Activated CD8-positive, alpha-beta memory T cell treated with anti-CD3 and anti-CD28 coated beads for 4 hours (primary cell): ENCODE data around the gene PHYHIPL.

ENCODE experiments used
- DNase-seq, 2 donors: peaks; one replicate each; pipeline ENCODE4 v3.0.0-alpha.2; 2020; ENCODE audit warnings: low read depth in 2 of 2

PHYHIPL gene

DNA sequence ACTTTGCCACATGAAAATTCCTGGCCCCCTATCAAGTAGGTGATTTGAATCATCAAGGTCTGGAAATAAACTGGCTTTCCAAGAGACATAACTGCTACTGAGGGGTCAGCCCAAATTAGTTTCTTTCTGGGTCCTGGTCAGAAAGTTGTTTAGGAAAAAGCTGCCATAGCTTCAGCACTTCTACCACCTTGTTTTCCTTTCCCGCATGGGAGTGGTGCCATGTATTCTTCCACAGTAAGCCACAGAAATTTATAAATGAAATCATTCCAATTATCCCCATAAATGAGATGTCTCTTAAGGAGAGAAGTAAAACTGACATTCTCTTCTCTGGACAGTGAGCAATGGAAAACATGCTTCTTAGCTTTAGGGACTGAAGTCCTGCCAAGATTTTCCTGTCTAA, 80.8 kb downstream of the PHYHIPL start:
- no peak for DNase-seq

- DNase-seq, result no peak
Measured at GRCh38 chr10:59258890-59259289, 82.4 kb downstream of the PHYHIPL start.

DNA sequence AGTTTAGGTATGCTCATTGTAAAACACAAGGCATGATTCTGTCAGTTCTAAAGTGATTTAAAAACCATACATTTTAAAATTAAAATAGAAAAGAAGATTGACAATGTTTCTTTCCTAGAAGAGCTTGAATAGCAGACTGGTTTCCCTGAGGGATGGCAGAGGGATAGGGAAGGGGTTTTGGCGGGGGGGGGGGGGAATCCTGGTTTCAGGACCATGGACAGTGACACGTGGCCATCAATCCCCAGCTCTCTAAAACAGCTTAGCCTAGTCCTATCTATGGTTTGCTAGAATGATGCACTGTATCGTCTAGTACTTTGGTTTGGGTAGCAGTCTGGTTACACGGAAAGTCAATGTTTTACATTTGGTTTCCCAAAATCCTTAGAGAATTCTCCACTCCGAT, 88.7 kb downstream of the PHYHIPL start:
- no peak for DNase-seq

DNA sequence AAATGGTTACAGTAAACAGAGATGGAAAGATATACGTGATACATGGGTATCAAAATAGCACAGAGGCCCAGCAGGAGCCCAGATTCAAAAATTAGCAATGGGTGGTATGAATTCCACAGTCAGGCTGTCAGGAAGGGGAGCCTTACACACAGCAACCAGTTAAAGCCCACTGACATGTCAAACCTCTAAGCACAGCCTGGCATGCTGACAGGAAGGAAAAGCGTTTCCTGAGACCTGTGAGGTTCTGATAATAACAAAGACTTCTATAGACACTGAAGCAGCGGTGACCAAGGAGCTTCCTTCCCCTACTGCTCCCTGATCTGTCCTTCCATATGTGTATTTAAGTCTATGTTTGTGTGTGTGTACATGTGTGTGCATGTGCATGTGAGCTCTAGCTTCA, 89.9 kb downstream of the PHYHIPL start:
- DNase-seq, result no peak

DNA sequence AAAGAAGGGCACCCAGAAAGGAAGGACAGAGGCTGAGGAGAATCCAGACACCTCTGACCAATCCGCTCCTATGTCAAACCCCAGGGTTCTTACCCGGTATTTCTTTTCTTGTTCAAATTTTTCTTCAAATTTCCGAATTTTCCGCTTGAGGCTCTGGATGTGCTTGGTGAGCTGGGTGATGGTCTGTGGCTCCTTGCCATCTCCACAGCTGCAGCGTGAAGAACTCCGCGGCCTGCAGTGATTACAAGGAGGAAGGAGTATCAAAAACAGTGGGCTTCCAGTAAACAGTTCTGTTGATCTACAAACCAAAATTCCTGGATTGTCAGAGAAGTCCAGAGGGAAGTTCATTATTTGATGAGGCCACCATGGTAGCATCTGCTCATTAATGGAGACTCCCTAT, 92.0 kb downstream of the PHYHIPL start:
- DNase-seq, result no peak

GRCh38 chr10:59269651-59270050, 93.2 kb downstream of the PHYHIPL start:
- no peak for DNase-seq

DNA sequence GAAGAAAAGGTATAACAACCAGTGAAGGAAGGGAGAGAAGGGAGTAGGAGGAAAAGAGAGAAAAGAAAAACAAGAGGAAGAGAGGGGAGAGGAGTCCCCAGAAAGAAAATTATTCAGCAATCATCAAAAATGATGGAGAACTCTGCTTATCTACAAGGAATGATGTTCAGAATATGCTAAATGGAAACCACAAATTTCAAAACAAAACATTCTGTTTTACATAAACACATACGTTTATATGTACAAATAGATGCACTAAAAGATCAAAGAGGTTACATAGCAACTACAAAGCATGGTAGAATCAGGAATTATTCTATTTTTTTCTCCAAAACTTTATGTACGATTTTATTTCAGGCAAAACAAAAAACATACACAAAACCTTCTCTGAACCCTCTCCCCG, 94.0 kb downstream of the PHYHIPL start:
- DNase-seq, result no peak

- no peak for DNase-seq
Measured at GRCh38 chr10:59271160-59271559, 94.7 kb downstream of the PHYHIPL start.

DNA sequence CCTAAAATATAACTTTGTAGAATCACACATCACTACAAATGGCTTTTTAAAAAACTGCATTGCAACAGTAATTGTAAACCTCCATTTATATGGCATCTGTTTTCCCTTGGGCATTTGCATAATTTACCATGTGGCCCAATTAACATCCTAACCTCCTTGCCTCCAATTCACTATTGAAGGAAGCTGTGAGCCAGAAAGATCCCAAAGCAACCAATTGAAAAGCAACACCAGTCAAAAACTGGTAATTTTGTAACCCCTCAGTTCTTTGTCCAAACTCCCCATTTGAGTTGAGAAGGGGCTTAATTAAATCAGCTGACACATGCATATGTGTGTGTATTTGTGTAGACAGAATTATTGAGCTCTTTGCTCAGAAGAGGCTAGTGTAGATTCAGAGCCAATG, 95.6 kb downstream of the PHYHIPL start:
- no peak for DNase-seq

GRCh38 chr10:59273445-59273844, 97.0 kb downstream of the PHYHIPL start:
- DNase-seq, result no peak

DNA sequence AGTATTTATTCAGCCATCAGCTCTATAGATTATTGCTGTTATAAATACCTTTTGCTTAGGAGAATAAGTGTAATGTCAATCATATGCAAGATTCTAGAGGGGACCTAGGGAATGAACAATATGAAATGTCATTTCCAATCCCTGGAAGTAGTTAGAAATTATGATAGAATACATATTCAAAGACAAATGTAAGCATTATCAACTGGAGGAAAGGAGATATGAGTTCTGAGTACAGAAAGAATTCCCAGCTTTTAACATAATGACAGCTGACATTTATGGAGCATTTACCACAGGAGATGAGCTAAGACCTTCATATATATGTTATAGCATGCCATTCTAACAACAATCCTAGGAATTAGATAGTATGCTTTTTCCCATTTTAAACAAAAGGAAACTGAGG, 99.7 kb downstream of the PHYHIPL start:
- no peak for DNase-seq

GRCh38 chr10:59276919-59277318, 100.5 kb downstream of the PHYHIPL start:
- no peak for DNase-seq

DNA sequence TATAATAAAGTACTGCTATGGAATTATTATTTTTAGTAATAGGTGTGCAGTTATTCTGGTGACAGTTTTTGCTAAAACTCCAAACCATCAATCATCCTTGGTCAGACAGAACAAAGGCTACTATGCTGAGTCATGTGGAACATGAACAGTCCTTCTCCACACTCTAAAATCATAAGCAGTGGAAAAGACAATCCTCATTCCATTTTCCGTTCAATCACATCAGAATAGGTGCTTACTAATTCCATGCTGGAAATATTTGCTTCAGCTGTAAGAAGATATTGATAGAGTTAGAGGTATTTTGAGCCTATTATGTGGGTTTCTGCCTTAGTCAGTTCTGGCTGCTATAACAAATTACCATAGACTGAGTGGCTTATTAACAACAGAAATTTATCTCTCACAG, 103.0 kb downstream of the PHYHIPL start:
- DNase-seq, result no peak

- no peak for DNase-seq
Measured at GRCh38 chr10:59279991-59280505, 103.6 kb downstream of the PHYHIPL start.

GRCh38 chr10:59281861-59282260, 105.4 kb downstream of the PHYHIPL start:
- DNase-seq, result no peak

DNA sequence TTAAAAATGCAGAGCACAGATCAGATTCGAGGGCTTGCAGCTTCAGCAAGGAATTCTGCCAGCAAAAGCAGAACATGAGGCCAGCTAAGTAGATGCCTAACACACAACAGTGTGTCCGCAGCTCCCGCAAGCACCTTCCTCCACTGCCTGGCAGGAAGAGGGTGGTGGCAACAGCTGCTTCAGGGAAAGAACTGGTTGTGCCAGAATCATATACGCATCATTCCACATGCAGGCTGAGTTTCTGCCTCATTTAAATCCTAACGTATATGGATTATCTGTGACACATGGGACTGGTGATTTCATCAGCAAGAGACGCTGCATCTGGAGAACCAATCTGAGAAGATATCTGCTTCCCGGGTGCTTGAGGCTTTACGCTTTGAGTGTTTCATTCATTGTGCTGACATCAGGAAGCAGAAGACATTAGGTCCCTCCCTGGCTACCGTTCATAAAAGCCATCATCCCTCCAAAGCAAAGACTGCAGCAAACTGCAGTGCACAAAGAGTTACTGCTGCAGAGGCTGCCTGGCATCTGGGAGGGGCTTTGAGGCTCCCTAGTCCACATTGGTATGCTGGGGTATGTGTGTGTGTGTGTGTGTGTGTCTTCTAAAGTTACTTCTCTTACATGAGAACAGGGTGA, 107.1 kb downstream of the PHYHIPL start:
- no peak for DNase-seq

GRCh38 chr10:59284118-59284975, 107.9 kb downstream of the PHYHIPL start:
- DNase-seq, result no peak

DNA sequence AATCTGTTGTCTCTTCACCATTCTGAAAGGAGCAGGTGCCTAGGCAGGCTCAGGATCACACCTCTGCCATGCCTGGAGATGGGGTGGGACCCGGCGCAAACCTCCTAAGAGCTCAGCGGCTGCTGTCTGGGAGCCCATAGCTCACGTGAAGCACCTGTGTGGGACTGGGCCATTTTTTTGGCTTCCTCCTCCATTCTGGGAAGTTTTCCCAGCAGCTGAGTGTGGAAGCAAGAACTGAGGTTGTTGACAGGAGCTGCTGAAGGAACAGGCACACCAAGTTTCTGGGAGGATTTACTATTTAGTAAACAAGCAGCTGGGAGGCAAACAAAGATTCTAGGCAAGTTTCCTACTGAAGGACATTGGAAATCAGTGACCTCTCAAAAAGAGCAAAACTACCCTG, 108.6 kb downstream of the PHYHIPL start:
- DNase-seq, result no peak

- no peak for DNase-seq
Measured at GRCh38 chr10:59285848-59286247, 109.4 kb downstream of the PHYHIPL start.

DNA sequence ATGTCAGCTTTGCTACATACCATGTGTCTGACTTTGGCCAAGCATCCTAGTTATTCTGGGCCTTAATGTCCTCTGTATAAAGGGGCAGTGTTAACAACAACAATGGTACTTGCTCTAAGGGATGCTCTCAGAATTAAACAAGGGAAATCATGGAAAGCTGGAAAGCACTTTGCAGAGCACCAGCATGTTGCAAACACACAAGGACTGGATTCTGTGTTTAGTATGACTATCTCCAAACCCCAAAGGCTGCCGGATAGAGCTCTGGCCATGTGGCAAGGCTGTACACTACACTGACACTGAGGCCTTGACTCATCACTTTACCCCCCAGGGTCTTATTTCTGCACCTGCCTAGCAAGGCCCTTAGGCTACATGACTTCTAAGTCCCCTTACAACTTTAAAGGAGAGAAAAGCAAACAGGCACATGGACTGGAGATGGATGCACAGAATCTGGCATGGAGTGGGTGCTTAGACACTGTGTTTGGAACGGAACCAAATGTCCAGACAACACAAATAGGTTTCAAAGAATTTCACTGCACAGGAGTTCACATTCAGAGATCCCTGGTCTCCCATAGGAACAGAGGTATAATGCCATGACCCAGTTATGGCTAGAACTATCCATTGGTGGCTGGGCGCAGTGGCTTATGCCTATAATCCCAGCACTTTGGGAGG, 111.3 kb downstream of the PHYHIPL start:
- DNase-seq, result no peak

GRCh38 chr10:59289853-59290252, 113.4 kb downstream of the PHYHIPL start:
- no peak for DNase-seq

GRCh38 chr10:59290448-59290847, 114.0 kb downstream of the PHYHIPL start:
- no peak for DNase-seq
